Hepatocyte (in vitro differentiated cells): Measurements from ENCODE around the gene ANKRD39.

Source experiments
- EZH2 ChIP-seq: fragments of 200-600 bp; sonication (generic); IDR thresholded peaks from 2 replicates; pipeline ENCODE4 v1.6.1; 2016; ENCODE audit warnings: antibody characterized with exemption, mild to moderate bottlenecking, borderline replicate concordance
- TF ChIP-seq, protein P1 (sequence below): fragments of 200-600 bp; sonication (generic); IDR thresholded peaks from 2 replicates; pipeline ENCODE4 v1.5.1; 2016; ENCODE audit warnings: antibody characterized with exemption, mild to moderate bottlenecking; ENCODE audit not compliant: poor library complexity

DNA sequence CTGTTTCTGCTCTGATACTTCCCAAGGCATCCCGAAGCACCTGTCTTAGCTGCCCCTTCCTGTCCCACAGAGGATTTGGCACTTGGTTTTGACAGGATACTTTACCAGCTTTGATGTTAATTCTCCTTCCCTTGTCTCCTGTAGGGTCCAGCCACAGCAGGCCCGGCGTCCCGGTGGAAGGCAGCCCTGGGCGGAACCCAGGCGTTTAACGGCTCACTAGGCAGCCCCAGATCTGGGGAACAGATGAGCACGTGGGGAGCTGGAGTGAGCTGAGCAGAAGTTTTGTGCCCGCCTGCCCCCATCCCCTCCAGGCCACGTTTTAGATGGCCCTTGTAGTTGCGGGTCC lies 25.4 kb downstream of the ANKRD39 start:
- TF ChIP-seq, protein P1, sequence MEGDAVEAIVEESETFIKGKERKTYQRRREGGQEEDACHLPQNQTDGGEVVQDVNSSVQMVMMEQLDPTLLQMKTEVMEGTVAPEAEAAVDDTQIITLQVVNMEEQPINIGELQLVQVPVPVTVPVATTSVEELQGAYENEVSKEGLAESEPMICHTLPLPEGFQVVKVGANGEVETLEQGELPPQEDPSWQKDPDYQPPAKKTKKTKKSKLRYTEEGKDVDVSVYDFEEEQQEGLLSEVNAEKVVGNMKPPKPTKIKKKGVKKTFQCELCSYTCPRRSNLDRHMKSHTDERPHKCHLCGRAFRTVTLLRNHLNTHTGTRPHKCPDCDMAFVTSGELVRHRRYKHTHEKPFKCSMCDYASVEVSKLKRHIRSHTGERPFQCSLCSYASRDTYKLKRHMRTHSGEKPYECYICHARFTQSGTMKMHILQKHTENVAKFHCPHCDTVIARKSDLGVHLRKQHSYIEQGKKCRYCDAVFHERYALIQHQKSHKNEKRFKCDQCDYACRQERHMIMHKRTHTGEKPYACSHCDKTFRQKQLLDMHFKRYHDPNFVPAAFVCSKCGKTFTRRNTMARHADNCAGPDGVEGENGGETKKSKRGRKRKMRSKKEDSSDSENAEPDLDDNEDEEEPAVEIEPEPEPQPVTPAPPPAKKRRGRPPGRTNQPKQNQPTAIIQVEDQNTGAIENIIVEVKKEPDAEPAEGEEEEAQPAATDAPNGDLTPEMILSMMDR = no peak
- TF ChIP-seq EZH2 = no peak
